HG03066 (cell line): ENCODE data around the gene CNTN2.

Experiments used
- ATAC-seq: cut with Tn5 transposase; IDR thresholded peaks from one replicate; pipeline ENCODE4 v1.9.1; 2021; ENCODE audit warnings: low read depth; ENCODE audit not compliant: unreplicated experiment

Gene CNTN2

GRCh38 chr1:205042911-205043806, at the start of gene CNTN2:
Gene CNTN2, plus strand, starts transcription at chr1:205043212. Its CDS starts 9,974 bp downstream, at chr1:205053186.
- ATAC-seq, result no peak

- no peak for ATAC-seq
Observed at GRCh38 chr1:204994086-204994862, 48.7 kb upstream of the CNTN2 start.

GRCh38 chr1:204996981-204997380, 46.0 kb upstream of the CNTN2 start:
- no peak for ATAC-seq

- no peak for ATAC-seq
Observed at GRCh38 chr1:204997591-204998355, 45.2 kb upstream of the CNTN2 start.

GRCh38 chr1:205001162-205001561, 41.9 kb upstream of the CNTN2 start:
- ATAC-seq, result no peak

GRCh38 chr1:205002705-205003104, 40.3 kb upstream of the CNTN2 start:
- ATAC-seq, result no peak

- no peak for ATAC-seq
Observed at GRCh38 chr1:205003358-205004131, 39.5 kb upstream of the CNTN2 start.

GRCh38 chr1:205004351-205004750, 38.7 kb upstream of the CNTN2 start:
- ATAC-seq, result no peak

GRCh38 chr1:205008896-205009295, 34.1 kb upstream of the CNTN2 start:
- ATAC-seq, result no peak

- ATAC-seq, result no peak
Observed at GRCh38 chr1:205009670-205010069, 33.3 kb upstream of the CNTN2 start.

- ATAC-seq, result no peak
Observed at GRCh38 chr1:205012391-205013140, 30.4 kb upstream of the CNTN2 start.

GRCh38 chr1:205013683-205014367, 29.2 kb upstream of the CNTN2 start:
- ATAC-seq, result no peak

- ATAC-seq, result no peak
Observed at GRCh38 chr1:205014783-205015182, 28.2 kb upstream of the CNTN2 start.

GRCh38 chr1:205015241-205015640, 27.8 kb upstream of the CNTN2 start:
- ATAC-seq, result no peak

GRCh38 chr1:205016075-205016474, 26.9 kb upstream of the CNTN2 start:
- ATAC-seq, result no peak

- ATAC-seq, result no peak
Observed at GRCh38 chr1:205016584-205016983, 26.4 kb upstream of the CNTN2 start.

GRCh38 chr1:205017001-205017400, 26.0 kb upstream of the CNTN2 start:
- ATAC-seq, result no peak

- no peak for ATAC-seq
Observed at GRCh38 chr1:205017766-205018165, 25.2 kb upstream of the CNTN2 start.

- no peak for ATAC-seq
Observed at GRCh38 chr1:205018381-205018780, 24.6 kb upstream of the CNTN2 start.
